Epidermal melanocyte (primary cell): ENCODE measurements around the gene THOC5.
A peak's percentile ranks its signal among the peaks of the same experiment; 100 is the strongest.
"Not testable (repeated sequence)": the region's sequence is repeated elsewhere in the genome, so short reads cannot be mapped to it uniquely, and the experiment has no call there.

Experiments used
- DNase-seq: peaks from one replicate; pipeline ENCODE4 v3.0.0; 2011; ENCODE audit warnings: low spot score; ENCODE audit not compliant: insufficient read length

THOC5 gene

DNA sequence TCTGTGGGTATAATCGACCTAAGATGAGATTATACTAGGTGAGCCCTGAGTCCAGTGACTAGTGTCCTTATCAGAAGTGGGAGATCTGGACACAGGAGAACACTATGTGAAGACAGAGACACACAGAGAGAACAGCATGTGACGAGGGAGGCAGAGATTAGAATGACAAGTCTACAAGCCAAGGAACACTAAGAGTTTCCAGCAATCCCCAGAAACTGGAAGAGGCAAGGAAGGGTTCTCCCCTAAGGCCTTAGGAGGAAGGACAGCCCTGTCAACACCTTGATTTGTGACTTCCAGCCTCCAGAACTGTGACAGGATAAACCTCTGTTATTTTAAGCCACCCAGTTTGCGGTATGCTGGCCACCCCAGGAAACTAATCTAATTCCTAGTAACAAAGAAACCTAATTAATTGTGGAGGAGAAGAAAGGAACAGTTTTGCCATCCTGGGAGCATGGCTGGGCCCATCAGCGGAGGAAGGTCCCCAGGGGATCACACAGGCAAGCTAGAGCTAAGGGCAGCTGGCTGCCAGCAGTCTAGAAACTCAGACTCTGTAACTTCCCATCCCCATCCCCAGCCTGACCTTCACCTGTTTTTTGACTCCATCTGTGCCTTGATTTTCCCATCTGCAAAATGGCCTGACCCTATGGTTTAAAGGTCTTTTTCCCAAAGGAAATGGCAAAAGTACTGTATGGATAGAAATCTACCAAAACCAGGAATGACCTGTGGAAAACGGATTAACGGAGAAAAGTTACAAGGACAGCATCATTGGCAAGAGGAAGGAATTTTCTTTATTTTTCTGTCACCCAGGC is 10.3 kb upstream of the THOC5 start:
- no peak for DNase-seq

DNA sequence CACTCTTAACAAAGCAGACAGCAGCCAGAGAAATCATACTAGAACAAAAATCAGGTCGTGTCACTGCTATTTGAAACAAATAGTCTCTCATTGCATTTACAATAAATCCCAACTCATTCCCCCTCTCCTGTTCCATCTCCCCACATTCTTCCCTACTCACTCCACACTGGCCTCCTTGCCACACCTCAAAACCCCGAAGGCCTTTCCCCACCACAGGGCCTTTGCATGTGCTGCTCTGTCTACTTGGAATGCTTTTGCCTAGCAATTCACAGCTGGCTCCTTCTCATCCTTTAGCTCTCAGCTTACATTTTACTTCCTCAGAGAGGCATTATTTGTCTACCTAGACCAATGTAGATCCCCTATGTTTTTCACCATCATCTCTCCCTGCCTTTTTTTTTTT is 6.3 kb upstream of the THOC5 start:
- DNase-seq, result no peak

DNA sequence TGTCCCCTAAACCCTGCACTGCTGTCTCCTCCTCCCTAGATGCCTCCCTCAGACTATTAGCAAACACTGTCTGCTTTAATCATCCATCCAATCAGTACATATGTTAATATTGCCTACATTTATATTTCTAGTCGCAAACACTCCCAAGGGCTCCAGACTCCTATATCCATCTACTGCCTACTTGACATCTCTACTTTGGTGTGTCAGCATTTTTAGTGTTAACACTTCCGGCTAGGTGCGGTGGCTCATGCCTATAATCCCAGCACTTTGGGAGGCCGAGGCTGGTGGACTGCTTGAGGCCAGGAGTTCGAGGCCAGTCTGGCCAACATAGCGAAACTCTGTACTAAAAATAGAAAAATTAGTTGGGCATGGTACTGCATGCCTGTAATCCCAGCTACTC is 5.5 kb upstream of the THOC5 start:
- no peak for DNase-seq

DNA sequence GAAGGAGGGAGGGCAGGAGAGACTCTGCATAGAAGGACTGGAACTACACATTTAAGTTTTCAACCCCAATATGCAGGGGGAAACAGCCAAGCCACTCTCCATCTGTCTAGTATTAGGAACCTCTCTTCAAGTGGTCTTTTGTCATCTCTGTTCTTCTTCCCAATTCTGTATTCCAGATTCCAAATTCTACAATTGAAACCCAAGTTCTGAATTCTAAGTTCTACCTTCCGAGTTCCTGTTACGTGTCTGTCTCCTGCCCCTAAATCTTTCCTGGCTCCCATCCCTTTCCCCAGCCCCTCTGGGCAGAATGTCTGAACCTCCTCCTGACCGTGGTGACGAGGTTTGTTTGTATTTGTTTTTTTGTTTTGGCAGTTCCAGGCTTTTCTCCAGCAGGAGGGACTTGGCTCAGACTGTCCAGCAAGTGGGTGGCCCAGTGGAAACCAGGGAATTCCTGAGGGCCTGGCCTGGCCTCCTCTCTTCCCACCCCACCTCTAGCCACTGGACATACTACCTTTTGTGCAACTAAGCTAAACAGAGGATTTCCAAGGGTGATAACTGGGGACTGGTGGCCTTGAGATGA is 1.6 kb upstream of the THOC5 start:
- DNase-seq, result no peak

DNA sequence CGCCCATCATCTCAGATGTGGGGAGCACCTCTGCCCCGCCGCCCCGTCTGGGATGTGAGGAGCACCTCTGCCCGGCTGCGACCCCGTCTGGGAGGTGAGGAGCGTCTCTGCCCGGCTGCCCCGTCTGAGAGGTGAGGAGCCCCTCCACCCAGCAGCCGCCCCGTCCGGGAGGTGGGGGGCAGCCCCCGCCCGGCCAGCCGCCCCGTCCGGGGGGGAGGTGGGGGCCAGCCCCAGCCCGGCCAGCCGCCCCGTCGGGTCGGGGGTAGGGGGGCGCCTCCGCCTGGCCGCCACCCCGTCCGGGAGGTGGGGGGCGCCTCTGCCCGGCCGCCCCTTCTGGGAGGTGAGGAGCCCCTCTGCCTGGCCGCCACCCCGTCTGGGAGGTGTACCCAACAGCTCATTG is 1.2 kb downstream of the THOC5 start:
- not testable (repeated sequence) for DNase-seq

DNA sequence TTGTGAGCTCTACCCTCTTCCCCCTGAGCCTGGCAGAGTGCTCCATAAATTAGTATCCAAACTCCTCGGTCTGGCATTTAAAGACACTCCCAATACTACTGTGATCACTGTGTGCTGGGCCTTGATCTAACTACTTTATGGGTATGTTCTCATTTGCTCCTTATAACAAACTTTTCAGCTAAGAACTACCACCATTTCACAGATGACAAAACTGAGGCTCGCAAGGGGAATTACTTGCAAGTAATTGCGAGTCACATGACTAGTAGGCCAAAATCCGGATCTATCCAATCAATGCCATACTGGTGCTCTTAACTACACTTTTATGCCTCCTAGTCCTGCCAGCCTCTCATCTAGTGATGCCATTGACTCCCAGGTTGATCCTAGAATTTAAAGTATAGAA is 3.6 kb downstream of the THOC5 start:
- DNase-seq, result no peak

DNA sequence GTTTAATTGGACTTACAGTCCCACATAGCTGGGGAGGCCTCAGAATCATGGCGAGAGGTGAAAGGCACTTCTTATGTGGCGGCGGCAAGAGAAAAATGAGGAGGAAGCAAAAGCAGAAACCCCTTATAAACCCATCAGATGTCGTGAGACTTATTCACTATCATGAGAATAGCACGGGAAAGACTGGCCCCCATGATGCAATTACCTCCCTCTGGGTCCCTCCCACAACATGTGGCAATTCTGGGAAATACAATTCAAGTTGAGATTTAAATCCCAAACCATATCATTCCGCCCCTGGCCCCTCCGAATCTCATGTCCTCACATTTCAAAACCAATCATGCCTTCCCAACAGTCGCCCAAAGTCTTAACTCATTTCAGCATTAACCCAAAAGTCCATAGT is 8.5 kb downstream of the THOC5 start:
- not testable (repeated sequence) for DNase-seq

DNA sequence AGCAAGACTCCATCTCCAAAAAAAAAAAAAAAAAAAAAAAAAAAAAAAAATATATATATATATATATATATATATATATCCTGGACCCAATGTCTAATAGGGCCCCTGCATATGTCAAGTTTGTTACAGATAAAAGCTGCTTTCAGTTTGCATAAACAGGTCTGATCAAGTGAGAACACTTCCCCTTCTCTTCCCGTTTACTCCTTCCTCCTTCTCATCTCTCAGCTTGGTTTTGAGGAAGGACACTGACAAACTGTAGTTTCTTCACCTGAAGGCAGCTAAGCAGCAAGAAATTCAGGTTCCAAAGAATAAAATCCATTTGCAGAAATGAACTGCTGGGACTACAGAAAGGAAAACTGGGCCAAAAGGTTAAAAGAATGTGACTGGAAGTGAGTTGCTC is 11.7 kb downstream of the THOC5 start:
- DNase-seq, result no peak

DNA sequence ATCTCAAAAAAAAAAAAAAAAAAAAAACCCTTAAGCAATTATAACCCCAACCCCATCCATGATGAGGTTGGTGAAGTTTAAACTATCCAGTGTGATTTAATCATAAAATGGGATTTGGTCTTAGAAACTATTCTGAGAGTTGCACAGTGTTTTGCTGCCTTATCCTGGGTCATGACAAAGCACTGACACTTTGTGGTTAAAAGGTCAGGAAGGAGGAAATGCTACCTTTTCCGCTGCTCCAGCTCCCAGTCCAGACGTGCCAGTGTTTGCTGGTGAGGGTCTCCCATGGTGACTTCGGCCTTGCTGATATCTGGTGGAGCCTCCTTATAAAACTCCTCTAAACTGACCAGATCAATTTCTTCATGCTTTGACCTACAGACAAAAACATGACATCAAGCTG is 14.5 kb downstream of the THOC5 start:
- DNase-seq, result no peak

DNA sequence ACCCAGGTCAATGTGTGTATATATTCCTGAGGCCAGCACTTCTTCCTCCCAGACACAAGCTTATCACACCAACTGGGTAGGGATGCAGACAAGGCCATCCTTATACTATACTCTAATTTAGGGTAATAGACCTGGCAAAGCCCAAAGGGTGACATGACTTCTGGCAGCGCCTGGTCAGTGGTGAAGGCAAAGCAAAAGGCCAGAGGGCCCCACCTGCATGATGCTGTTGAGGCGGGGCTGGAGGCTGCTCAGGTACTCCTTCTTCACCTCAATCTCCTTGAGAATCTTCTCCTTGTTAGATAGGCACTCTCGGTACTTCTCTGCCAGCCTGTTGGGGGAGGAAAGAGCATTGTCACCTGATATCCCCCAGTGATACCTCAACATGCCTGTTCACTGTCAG is 17.1 kb downstream of the THOC5 start:
- no peak for DNase-seq

DNA sequence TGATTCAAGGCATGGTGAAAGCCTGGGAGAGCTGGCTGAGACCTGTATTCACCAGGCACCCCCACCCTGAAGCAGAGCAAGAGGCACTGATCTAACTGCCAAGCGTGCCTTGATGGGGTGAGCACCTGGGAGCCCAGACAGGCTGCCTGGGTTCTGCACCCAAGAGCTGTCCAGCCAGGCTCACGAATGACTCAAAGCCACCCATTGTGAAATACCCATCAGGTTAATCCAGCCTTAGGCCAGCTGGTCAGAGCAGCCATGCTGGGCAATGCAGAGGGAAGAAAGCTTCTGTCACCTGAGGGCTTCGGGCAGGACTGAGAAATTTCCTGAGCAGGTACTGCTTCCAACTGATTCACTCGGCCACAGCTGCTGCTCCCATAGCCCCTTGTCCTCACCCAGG is 22.1 kb downstream of the THOC5 start:
- no peak for DNase-seq

DNA sequence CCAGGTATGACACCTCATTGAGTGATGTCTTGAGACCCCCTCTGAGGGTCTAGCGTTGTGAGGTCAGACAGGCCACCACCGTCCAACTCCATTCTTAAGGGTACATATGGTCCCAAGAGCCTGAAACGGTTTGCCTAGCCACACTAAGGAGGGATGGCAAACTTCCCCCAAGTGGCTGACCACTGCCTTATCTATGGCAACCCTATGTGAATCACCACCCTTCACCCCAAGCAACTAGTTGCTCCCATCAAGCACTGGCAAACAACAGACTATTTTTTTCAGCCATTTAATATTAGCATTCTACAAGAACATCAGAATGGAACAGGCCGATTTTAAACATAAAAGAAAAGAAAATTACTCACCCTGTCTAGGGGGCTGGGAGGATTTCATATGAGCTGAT is 22.8 kb downstream of the THOC5 start:
- no peak for DNase-seq

DNA sequence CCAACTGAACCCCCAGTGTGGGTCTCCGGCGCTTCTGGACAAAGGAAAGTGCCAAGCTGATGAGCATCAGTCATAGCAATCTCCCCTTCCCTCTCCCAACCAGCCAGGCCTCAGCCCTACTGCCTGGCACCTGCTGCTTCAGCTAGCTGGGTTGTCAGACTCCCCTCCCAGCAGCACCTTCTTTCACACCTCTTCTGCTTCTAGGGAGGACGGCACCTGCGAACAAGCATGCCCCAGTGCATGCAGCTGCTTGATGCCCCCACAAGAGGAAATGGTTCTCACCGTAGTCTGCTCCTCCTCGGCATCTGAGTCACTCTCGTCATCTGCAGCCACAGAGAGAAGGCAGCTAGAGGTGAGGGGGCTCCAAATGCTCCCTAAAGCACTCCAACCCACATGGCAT is 25.4 kb downstream of the THOC5 start:
- no peak for DNase-seq

DNA sequence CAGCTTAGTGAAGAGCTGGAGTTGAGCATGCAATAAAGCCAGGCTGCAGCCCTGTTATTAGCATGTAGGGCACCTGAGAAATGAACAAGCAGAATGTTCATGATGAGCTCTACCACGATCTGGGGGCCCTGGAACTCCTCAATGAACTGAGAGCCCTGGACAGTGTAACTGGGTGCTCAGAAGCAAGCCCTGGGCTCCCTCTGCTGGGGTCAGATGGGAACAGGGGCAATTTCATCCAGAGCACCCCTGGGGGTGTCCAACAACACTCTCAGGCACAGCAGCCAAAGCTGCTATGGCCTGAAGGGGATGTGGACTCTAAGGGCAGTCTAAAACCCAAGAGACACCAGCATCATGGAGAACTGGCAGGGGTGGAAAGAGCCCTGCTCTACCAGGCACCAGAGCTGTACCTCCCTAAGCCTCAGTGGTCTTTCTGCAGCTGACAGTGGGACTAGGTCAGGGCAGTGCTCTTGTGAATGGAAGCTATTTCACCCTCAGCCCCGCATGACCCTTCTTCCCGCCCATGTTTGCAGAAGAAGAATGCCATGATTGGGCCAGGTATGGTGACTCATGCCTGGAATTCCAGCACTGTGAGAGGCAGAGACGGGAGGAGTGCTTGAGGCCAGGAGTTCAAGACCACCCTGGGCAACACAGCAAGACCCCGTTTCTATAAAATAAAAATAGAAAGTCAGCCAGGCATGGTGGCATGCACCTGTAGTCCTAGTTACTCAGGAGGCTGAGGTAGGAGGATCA is 28.9 kb downstream of the THOC5 start:
- no peak for DNase-seq

DNA sequence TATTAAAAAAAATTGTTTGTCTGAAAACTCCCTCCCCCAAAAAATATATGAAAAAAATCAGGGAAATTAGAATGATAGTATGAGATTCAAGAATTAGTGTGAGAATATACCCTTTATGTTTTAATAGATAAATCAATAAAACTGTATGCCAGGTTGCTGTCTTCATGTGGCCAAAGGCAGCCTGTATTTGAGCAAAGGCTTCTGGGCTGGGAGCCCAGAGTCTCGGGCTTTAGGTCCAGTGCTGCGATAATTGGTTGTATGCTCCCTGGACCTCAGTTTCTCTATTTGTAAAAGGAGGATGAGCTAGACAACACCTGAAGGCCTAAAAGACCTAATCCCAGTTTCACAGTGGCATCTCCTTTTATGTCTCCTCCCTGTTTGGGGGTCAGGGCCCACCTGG is 29.8 kb downstream of the THOC5 start:
- no peak for DNase-seq

DNA sequence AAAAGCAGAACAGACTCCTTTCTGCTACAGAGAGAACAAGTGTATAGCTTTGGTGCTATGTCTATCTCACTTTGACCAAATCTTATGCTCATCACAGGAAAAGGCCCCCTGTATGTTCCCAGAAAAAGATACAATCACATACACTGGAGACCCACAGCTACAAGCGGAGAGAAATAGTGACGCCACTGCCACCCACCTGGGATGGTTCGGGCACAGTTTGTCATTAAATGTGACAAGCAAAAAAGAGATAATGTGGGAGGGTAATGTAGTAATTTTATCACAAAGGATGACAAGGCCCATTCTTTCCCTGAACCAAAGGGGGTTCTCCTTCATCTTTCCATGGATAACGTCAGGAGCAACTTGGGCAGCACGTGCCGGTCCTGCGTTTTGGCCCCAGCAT is 32.0 kb downstream of the THOC5 start:
- no peak for DNase-seq

DNA sequence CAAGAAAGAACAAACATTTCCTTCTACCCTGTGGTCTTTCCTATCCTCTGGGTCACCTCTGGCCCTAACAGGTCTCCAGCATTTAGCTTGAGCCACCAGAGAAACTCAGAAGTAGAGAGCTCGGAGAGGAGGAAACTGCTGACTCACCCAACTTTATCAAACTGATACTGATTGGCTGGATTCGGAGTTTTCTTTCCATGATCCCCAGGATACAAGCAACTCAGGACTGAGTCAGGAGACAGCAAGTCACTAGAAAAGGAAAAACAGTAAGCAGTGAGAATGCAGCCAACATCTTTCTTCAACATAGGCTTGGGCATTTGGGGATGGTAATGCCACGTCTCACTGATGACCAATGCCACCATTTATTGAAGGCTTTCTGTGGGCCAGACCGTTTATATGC is 32.7 kb downstream of the THOC5 start:
- DNase-seq, result no peak

DNA sequence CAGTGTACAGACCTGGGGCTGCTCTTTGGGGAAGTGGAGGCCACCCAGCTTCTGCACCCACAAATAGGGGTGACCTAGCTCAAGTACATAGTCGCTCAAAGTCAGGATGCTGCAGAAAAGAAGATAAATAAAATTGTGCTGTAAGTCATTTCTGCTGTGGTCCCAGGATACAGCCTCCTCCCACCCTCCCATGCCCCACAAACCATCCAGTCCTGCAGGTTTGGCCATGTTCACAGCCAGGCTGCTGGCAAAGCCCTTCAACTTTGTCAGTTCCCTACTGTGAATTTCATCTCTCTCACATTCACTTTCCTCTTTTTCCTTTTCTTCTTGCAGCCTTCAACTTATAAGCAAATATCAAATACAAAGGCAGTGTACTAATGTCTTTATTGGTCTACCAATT is 33.6 kb downstream of the THOC5 start:
- no peak for DNase-seq

DNA sequence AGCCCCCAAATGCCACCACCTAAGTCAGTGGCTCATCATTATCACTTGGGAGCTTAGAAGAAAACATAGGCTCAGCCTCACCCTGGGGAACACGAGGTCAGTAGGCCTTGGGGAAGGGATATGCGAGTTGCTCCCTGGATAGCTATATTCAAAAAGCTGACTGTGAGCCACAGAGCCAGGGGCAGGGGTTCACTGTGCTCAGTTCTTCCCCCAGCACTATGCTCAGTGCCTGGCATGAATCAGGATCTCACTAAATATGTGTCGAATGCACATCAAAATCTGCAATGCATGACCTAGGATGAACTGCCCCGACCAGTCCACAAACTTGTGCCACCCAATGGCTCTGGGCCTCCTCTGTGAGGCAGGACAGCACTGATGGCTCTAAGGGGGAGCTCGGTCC is 35.1 kb downstream of the THOC5 start:
- DNase-seq, result no peak

DNA sequence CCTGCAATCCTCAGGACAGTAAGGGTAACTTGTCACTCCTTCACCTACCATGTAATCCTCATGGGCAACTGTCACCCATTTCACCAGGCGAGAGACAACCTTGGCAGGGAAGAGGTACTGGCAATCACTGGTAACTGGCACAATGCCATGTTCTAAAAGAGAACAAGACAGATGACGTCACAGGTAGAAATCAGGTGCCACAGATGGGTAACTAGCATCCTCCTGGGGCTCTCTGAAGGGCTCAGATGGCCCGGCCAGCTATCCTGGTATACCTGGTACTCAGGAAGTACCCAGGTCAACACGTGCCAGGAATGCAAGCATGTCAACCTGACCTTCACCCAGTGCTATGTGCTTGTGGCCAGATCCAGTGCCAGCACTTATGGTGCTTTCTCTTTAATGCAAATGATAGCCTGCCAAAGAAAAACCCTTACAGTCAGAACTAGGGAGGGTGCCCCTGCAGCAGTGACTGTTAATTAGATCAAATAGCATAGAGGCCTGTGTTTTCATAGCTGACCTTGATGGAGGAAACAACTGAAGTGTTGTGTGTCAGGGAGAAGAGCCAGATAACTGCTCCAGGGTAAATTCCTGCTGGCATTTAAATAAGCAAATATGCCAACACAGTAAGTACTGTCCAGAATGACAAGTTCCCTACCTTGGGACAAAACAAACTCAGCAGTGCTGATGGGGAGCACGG is 36.2 kb downstream of the THOC5 start:
- DNase-seq, result peak; percentile 38

DNA sequence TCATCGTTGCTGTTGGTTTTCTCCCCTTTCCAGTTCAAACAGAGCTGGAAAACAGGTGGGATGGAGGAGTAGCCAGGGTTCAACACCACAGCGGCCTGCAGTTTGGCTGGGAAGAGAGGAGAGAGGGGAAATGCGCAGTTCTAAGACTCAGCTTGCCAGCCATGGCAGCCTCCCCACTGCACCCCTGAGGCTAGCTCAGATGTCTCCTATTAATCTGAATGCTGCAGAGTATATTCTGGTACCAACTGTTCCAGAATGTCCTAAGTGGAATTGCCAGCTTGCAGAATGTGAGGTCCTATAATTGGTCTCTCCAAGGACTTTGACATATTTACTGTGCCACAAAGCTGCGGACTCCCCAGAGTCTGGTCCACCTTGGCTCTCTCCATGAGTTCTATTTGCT is 41.5 kb downstream of the THOC5 start:
- DNase-seq, result no peak
